SK-N-MC (cell line): ENCODE measurements around the gene OR4F6.
"Not testable (repeated sequence)": the region's sequence is repeated elsewhere in the genome, so short reads cannot be mapped to it uniquely, and the experiment has no call there.

ENCODE experiments used
- DNase-seq: peaks from one replicate; pipeline ENCODE4 v3.0.0-alpha.2; 2011; ENCODE audit warnings: low read depth, low spot score
- H3K27ac ChIP-seq: fragments of 200-600 bp; sonication (generic); 2 replicates; pipeline ENCODE4 v1.5.1; 2016; ENCODE audit warnings: mixed run types
- H3K36me3 ChIP-seq: fragments of 200-600 bp; sonication (generic); 2 replicates; pipeline ENCODE4 v1.6.1; 2017; ENCODE audit warnings: antibody characterized with exemption, low read length, mixed read lengths; ENCODE audit not compliant: insufficient read depth
- H3K4me3 ChIP-seq: fragments of 200-600 bp; sonication (generic); 2 replicates; pipeline ENCODE4 v1.5.1; 2016
- H3K9ac ChIP-seq: fragments of 200-600 bp; sonication (generic); 2 replicates; pipeline ENCODE4 v1.8.0; 2017; ENCODE audit warnings: mixed run types, mixed read lengths; ENCODE audit not compliant: insufficient read length
- H3K9me3 ChIP-seq: fragments of 200-600 bp; sonication (generic); 2 replicates; pipeline ENCODE4 v1.6.1; 2017; ENCODE audit warnings: low read depth, mild to moderate bottlenecking, antibody characterized with exemption, low read length, moderate library complexity, mixed read lengths
- EZH2 ChIP-seq: fragments of 200-600 bp; sonication (generic); IDR thresholded peaks from one replicate; pipeline ENCODE4 v1.6.1; 2017; ENCODE audit warnings: antibody characterized with exemption
- FOXP2 ChIP-seq: optimal IDR thresholded peaks from 2 replicates; pipeline ENCODE3; 2011; ENCODE audit warnings: mild to moderate bottlenecking, moderate library complexity; ENCODE audit not compliant: insufficient read depth; ENCODE audit errors: extremely low read length, control extremely low read depth
- POLR2AphosphoS5 ChIP-seq: IDR thresholded peaks from 2 replicates; pipeline ENCODE4 v1.6.1; 2012; ENCODE audit warnings: mild to moderate bottlenecking, low read depth, low read length, borderline replicate concordance

OR4F6 gene

DNA sequence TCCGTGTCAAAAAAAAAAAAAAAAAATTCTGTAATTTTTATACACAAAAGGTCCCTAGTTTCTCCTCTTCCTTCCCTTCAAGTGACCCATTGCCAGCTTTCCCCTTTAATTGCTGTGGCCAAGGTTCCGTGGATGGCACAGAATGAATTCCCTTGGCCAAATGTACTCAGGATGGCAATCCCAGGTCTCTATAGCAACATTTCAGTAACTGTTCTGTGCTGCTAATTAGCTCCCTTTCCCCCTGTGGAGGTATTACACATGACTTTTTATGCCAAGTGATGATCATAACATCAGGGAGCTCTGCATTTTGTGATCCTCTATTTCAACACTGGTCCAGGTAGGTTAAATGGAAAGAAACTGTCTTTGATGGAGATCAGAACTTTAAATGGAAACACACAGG, at the start of gene OR4F6:
TSS of gene OR4F6 (plus strand) at position 301 of the 400 bp plus-strand sequence. CDS start 2,211 bp downstream, outside the sequence.
- TF ChIP-seq POLR2AphosphoS5 (no peak), FOXP2 (no peak), EZH2 (no peak)
- no peak for DNase-seq
- no peaks in the 10 kb centered on the region for H3K36me3 ChIP-seq
- H3K4me3 ChIP-seq, result no peak within 1 kb of the TSS
- H3K9ac ChIP-seq, result no peak within 1 kb of the TSS
- no peaks in the 10 kb centered on the region for H3K9me3 ChIP-seq
- H3K27ac ChIP-seq, result no peak within 1 kb of the TSS

- not testable (repeated sequence) for H3K9me3 ChIP-seq, H3K36me3 ChIP-seq, H3K4me3 ChIP-seq, H3K27ac ChIP-seq, DNase-seq, H3K9ac ChIP-seq
These were observed 38.5 kb upstream of the OR4F6 start for GRCh38 chr15:101764669-101765339.

- not testable (repeated sequence) for H3K36me3 ChIP-seq, H3K9me3 ChIP-seq, DNase-seq, H3K27ac ChIP-seq, H3K9ac ChIP-seq, H3K4me3 ChIP-seq
These were observed 38.0 kb upstream of the OR4F6 start for GRCh38 chr15:101765340-101765671.

DNA sequence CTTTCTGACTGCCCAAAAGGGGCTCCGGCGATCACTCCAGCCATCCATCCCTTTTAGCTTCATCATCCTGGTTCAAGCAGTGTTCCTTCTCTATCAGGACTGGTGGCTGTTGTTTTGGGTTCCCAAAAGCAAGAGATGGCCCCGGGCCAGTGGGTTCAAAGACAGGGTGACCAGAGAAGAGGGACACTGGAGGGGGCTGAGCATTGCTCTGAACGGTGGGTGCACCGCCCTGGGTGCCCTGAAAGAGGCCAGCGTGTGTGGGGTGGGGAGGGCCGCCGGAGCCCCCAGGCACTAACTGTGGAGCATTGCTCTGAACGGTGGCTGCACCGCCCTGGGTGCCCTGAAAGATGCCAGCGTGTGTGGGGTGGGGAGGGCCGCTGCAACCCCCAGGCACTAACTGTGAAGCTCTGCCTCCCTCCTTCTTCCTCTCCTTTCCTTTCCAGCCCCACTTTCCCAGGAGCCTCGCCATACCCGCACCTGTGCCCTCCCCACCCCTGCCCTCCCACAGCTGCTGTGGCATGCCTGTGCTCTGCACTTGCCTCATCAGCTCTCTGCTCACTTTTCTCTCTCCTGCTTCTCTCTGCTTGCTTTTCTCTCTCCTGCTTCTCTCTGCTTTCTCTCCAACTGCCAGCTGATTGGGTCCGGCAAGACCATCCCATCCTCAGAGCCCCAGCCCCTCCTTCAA, 37.4 kb upstream of the OR4F6 start:
- no peak for TF ChIP-seq POLR2AphosphoS5
- TF ChIP-seq FOXP2, result no peak
- TF ChIP-seq EZH2, result no peak
- H3K4me3 ChIP-seq, result no peak overlapping the region
- H3K9ac ChIP-seq, result no peak overlapping the region
- H3K9me3 ChIP-seq, result no peaks in the 10 kb centered on the region
- no peaks in the 10 kb centered on the region for H3K36me3 ChIP-seq
- H3K27ac ChIP-seq, result no peak overlapping the region
- DNase-seq, result no peak

DNA sequence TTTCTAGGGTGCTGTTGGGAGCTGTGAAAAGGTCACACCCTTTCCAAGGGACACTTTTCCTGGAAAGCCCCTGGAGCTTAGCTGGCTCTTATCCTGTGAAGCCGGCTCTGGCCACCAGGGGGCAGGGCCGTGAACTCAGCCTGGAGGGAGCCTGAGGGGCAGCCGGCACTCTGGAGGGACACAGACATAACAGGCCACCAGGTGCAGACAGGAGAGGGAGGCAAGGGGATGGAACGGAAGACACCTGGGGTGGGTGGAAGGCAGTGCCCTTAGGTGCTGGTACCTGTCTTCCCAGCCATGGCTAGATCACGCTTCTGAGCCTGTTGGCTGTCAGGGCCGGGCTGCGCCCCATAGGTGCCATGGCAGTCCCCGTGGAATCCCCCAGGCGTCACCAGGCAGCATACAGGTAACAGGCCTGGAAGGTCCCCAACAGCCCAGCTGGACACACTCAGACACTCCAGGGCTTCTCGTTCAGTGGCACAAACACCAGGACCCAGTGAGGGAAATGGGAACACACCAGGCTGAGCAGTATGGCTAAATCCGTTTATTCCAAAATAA, 36.1 kb upstream of the OR4F6 start:
- H3K36me3 ChIP-seq, H3K27ac ChIP-seq, H3K9ac ChIP-seq, DNase-seq, H3K9me3 ChIP-seq, H3K4me3 ChIP-seq: not testable (repeated sequence)

DNA sequence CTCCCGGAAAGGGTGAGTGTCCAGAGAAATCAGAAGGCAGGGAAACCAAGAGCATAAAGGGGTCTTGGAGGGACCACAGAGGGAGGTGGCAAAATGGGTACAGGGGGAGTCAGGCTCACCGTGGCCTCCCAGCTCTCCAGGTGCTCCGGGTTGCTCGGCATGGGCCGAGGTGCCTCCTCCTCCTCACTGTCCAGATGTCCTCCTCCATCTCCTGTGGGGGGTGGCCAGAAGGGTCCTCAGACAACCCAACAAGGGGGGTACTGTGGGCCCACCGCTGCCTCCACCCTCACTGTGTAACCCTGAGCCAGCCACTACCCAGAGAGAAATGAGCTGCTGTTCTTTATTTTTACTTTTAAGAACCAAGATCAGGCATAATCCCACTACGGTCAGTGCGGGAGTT, 30.4 kb upstream of the OR4F6 start:
- H3K36me3 ChIP-seq, result no peaks in the 10 kb centered on the region
- no peak for TF ChIP-seq EZH2
- no peak for TF ChIP-seq FOXP2
- no peak for TF ChIP-seq POLR2AphosphoS5
- H3K27ac ChIP-seq, result no peak overlapping the region
- H3K4me3 ChIP-seq, result no peak overlapping the region
- H3K9ac ChIP-seq, result no peak overlapping the region
- no peaks in the 10 kb centered on the region for H3K9me3 ChIP-seq
- DNase-seq, result no peak

- H3K9ac ChIP-seq, result no peak overlapping the region
- H3K4me3 ChIP-seq, result no peak overlapping the region
- DNase-seq, result no peak
- no peak for TF ChIP-seq EZH2
- TF ChIP-seq POLR2AphosphoS5, result no peak
- no peak for TF ChIP-seq FOXP2
- no peaks in the 10 kb centered on the region for H3K36me3 ChIP-seq
- no peaks in the 10 kb centered on the region for H3K9me3 ChIP-seq
- H3K27ac ChIP-seq, result no peak overlapping the region
These were observed 29.7 kb upstream of the OR4F6 start for GRCh38 chr15:101773496-101774100.

GRCh38 chr15:101775136-101775535, 28.2 kb upstream of the OR4F6 start:
- H3K4me3 ChIP-seq, result no peak overlapping the region
- no peak overlapping the region for H3K9ac ChIP-seq
- no peak overlapping the region for H3K27ac ChIP-seq
- DNase-seq, result no peak
- H3K9me3 ChIP-seq, result no peaks in the 10 kb centered on the region
- TF ChIP-seq POLR2AphosphoS5, result no peak
- TF ChIP-seq EZH2, result no peak
- no peak for TF ChIP-seq FOXP2
- no peaks in the 10 kb centered on the region for H3K36me3 ChIP-seq

- not testable (repeated sequence) for H3K9me3 ChIP-seq, H3K9ac ChIP-seq, DNase-seq, H3K4me3 ChIP-seq, H3K36me3 ChIP-seq, H3K27ac ChIP-seq
These were observed 24.7 kb upstream of the OR4F6 start for GRCh38 chr15:101778576-101778975.

- not testable (repeated sequence) for H3K27ac ChIP-seq, H3K9ac ChIP-seq, H3K36me3 ChIP-seq, H3K9me3 ChIP-seq, H3K4me3 ChIP-seq, DNase-seq
These were observed 23.1 kb upstream of the OR4F6 start for GRCh38 chr15:101780225-101780624.
